CD4-positive, alpha-beta T cell treated with Interleukin-10 for 1 hour (primary cell): ENCODE results near the gene EEF1AKMT2.
"Not testable (repeated sequence)": the region's sequence is repeated elsewhere in the genome, so short reads cannot be mapped to it uniquely, and the experiment has no call there.

Source experiments
- DNase-seq: peaks from one replicate; pipeline ENCODE4 v3.0.0-alpha.2; 2020

Gene EEF1AKMT2

DNA sequence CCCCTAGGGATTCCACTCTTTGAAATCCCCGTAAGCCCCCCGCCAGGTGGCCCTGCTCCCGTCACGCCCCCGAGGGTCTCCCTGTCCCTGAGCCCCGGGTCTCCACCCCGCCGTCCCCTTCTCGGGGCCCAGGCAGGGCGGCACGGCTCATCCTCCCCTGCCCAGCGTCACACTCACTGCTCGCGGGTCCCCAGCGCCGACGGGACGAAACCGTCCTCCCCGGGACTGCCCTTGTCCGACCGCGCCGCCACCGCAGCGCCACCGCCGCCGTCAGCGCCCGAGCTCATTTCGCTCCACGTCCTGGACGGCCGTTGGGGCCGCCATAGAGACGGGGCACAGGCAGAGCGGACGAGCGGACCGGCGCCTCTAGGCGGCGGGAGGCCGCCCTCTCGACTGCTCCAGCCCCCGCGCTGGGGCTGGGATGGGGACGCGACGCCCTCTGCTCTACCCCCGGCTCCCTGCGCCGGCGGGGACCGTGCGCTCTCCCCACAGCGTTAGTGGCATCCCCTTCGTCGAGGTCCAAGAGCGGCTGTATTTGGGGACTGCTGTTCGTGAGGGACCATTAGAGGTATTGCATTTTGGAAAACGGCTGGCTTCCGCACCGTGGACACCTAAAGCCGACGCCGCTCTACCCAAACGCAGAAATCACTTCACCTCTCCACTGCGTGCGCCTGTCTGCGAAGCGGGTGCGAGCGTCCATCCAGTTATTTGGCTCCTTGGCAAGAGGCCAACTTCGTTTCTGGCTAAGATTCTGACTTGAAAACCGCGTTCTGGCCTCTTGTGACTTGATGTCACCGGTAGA lies at the start of gene EEF1AKMT2:
Gene EEF1AKMT2 (minus strand): TSS at position 341 of the 802 bp plus-strand sequence. CDS start 54 bp downstream, at position 287.
- DNase-seq: peak; percentile 87

DNA sequence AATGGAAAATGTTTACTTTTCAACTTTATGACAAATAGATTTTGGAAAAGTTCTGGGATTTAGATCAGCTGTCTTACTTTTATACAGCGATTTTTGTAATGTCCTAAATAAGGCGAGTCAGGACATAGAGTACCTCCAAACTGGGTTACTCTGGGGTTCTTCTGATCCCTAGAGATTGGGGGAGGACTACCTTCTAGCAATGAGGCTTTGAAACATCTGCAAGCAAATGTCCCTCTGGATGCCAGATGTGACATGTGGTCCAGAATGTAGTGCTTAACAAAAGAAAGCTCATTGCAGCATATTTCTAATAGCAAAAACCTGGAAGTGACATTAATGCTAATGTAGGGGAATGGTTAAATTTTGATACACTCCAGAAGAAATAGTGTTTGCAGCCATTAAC lies 46.0 kb upstream of the EEF1AKMT2 start:
- no peak for DNase-seq

DNA sequence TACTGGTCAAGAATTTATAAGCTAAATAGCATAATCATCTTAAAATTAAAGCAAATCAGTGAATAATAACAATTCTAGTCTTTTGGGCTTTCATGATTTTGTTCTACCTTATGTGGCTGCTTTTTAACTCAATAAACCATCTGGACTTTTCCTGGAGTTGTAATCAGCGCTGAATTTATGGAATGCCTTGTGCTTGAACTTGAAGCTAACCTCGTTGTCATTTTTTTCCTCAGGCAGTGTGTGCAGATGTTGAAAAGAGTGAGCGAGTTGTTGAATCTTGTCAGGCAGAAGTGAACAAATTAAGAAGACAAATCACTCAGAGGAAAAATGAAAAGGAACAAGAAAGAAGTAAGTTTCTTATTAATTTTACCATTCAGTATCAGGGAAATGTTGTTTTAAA lies 39.4 kb upstream of the EEF1AKMT2 start:
- DNase-seq: no peak

DNA sequence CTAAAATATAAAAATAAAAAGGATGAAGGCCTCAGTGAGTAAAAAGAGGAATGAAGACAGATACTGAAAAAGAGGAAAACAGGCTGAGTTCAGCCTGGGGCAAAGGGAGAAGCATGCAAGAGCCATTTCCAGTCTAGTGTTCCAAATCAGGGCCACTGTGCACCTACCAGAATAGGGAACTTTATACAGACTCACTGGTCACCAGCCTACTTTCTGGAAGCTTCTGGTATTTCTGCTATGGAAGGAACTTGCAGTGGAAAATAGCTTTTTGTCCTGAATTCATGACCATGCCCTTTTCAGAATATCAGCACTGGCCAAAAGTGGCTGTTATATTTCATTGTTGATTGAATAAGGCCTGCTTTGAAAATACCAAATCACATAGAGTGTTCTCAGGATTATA lies 38.8 kb upstream of the EEF1AKMT2 start:
- DNase-seq: no peak

DNA sequence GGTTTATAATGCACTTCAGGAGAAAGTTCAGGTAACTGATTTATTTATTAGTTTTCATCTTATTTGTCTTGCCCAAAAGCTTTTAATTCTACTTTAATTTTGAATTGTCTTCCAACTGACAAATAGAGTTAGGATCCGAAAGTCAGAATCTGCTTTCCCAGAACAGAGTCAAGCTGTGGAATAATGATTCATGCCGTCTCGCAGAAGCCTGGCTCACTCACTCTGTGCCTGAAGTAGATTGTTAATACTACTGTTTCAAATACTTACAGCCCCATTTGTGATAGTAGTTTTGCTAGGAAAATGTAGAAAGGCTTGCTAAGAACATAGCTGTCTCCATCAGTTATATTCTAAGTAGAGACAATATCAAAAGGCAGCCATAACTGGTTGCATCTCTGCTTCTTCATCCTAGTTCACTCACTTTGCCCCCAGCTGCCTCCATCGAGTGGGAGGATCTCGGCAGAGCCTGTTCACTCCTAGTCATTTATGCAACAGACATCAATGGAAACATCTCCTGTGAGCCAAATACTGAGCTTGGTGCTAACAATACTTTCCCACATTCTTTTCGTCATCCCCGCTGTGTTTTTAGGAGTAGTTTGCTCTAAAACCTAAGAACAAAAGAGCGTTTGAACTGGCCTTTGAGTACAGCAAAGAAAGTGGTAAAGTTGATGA lies 37.9 kb upstream of the EEF1AKMT2 start:
- DNase-seq: no peak

DNA sequence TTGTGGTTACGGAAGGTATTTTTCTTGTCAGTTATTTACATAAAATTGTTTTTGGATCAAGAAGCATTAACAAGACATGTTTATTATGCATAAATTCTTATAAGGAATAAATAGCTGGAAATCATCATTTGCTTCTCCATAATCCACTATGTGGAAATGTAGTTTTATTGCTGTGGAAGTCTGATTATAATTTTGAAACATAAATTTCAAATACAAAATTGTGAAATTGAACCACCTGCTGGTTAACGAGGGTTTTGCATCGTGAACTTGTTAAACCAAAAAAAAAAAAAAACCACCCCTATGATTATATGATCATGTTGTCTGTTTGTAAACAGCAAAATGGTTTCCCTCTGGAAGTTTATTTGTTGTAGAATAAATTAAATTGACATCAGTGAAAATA lies 35.8 kb upstream of the EEF1AKMT2 start:
- peak; percentile 32 for DNase-seq

DNA sequence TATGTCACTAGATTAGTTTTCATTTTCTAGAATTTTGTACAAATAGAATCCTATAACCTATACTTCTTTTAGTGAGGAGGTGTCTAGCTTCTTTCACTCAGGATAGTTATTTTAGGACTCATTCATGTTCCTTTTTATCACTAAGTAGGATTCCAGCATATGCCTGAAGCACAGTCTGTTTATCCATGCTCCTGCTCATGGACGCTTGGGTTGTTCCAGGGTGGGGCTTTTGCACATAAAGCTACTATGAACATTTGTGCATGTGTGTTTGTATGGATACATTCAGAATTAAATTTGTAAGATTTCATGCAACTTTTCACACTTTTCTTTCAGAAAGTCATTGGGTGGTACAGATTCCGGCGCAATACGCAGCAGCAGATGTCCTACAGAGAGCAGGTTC lies 34.6 kb upstream of the EEF1AKMT2 start:
- DNase-seq: no peak

DNA sequence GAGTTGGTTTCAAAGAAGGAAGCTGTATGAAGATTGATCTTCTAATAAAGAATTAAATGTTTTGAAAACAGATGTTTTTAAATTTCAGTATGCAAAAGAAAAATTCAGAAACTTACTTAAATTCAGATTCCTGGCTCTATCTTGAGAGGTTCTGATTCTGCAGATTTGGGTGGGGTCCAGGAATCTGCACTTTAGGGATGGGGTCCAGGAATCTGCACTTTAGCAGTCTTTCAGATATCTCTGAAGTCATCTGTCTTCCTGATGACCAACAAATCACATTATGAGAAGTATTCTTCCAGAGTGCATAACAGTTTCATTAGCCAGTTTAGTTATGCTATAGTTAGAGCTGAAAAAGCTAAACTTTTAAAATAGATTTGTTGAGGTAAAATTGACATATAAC lies 34.0 kb upstream of the EEF1AKMT2 start:
- no peak for DNase-seq

DNA sequence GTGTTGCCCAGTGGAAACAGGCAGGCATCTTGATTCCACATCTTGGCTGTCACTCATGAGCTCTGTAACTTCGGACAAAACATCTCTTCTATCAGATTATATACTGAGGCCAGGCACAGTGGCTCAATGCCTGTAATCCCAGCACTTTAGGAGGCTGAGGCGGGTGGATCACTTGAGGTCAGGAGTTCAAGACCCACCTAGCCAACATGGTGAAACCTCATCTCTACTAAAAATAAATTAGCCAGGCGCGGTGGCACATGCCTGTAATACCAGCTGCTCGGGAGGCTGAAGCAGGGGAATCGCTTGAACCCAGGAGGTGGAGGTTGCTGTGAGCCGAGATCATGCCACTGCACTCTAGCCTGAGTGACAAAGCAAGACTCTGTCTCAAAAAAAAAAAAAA lies 33.2 kb upstream of the EEF1AKMT2 start:
- DNase-seq: not testable (repeated sequence)

DNA sequence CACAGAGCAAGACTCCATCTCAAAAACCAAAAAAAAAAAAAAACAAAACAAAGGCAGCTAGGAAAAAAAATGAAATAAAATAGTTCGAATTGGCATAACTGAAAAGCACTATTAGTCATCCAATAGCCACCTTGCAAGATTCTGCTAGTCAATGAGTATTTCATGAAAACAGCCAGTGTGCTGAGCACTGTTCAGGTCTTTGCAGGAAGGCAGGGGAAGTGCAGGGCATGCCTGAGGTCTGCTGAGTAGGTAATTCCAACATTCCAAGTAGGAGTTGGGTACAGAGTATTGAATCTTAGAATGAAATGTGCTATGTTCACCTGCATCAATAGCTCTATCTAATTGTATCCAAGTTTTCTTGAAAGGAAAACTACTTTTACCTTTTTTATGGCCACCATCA lies 32.8 kb upstream of the EEF1AKMT2 start:
- DNase-seq: no peak

DNA sequence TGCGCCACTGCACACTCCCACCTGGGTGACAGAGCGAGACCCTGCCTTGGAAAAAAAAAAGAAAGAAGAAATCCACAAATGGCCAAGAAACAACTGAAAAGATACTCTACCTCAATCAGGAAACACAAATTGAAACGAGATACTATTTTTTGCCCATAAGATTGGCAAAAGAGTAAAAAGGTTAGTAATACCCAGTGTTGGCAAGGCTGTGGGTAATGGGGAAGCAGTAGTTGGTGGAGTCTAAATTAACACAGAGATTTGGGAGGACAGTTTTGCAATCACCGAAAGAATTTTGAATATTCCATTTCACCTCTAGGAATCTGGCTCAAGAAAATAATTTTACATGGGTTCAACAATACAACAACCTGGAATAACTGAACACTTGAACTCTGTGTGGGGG lies 29.8 kb upstream of the EEF1AKMT2 start:
- DNase-seq: no peak

DNA sequence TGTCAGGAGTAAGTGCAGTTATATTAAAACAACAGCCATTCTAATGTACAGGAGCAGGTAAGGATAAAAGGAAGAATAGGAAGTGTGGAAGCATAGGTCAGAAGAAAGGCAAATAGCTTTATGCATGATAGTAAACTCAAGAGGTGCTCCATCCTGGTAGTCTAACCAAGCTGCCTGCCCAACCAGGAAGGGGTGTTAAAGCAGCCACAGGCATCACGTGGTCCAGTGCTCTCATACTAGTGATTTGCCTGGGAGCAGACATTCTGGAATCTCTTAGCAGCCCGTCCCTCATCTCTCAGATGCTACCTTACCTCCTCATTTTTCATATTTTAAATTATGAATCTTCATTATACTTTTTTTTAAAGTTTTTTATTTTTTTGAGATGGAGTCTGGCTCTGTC lies 28.4 kb upstream of the EEF1AKMT2 start:
- DNase-seq: no peak

DNA sequence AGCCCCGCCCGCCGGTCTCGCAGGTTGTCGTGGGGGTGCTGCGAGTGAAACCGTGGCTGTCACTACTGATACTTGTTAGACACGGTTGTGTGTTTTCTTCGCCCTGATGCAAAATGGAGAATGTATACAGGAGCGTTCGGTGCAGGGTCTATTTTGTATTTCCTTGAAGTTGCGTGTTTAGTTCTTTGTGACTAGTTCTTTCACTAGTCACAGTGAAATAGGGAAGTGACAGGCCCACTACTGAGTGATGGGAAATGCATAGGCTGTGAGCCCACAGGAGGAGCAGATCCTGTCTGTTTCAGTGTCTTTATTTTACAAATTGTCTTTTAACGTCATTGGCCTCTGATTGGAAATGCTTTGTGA lies 10.6 kb upstream of the EEF1AKMT2 start:
- peak; percentile 17 for DNase-seq

DNA sequence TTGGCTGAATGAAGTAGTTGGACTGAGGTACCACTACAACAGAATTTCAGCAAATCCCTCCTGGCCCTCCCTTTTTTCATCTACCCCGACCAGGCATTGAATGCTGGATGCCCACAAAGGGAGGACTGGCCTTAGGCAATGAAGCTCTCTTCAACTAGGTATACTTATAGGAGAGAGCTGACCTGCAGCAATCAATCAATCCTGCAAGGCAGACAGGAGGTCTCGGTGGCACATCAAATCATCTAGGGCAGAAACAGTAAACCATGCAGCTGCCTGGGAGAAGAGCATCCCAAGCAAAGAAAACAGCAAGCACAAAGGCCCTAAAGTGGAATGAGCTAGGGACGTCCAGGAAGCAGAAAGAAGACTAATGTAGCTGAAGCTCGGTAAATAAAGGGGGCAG lies 7.5 kb upstream of the EEF1AKMT2 start:
- no peak for DNase-seq

DNA sequence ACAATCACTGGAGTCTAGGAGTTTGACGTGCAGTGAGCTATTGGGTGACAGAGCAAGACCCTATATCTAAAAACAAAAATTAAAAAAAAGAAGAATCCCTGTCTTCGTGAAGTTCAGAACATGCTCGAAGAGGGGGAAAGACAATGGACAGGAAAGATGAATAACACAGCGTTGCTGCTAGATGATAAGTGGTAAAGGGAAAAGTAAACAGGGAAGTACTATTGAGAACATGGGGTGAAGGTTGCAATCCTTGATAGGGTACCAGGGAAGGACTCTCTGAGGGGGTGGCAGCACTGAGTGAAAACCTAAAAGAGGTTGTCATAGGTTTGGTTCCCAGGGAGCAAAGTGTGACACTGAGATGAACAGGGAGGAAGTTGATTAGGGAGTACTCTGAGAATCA lies 7.1 kb upstream of the EEF1AKMT2 start:
- no peak for DNase-seq

DNA sequence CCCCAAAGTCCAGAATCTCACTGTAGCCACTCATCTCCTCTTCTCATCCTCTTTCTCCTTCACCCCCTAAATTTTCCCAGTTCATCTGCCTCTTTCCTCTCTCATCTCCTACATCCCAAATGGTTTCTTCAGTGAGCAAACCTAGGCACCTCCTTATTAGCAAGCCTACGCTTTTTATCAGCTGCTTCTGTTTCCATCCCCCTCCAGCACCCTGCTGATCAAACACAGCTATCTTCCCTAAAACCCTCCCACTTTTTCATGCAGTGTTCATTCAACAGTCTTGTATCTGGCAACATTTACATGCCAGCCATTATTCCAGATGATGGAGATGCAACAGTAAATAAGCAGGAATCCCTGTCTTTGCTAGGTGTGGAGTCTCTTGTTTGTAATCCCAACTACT lies 6.7 kb upstream of the EEF1AKMT2 start:
- no peak for DNase-seq

DNA sequence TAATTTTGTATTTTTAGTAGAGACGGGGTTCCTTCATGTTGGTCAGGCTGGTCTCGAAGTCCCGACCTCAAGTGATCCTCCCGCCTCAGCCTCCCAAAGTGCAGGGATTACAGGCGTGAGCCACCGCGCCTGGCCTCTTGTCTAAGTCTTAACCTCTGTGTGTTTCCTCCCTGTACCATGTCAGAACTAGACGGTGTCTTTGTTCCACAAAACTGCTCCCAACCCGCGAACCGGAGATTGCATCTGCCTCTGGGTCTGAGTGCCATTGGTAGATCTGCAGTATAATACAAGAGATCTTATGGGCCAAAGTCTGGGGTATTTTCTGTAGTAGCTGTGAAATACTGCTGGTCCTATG lies 1.3 kb upstream of the EEF1AKMT2 start:
- no peak for DNase-seq

DNA sequence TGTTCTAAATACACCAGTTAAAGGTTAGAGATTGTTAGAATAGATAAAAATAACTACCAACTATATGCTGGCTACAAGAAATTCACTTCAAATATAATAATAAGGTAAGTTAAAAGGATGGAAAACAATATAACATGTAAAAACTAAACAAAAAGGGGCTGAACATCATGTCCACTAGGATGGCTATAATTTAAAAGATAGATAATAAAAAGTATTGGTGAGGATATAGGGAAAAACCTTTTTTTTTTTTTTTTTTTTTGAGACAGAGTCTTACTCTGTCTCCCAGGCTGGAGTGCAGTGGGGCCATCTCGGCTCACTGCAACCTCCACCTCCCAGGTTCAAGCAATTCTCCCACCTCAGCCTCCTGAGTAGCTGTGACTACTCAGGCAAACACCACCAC lies 8.8 kb downstream of the EEF1AKMT2 start:
- DNase-seq: not testable (repeated sequence)

DNA sequence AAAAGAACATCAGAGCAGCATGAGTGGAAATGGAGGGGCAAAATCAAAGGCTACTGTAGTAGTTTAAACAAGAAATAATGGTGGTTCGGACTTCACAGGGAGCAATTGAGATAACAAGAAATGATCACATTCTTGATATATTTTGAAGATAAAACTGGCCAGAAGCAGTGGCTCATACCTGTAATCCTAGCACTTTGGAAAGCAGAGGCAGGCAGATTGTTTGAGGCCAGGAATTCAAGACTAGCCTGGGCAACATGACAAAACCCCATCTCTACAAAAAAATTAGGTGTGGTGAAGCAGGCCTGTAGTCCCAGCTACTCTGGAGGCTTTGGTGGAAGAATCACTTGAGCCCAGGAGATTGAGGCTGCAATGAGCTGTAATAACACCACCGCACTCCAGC lies 22.9 kb downstream of the EEF1AKMT2 start:
- no peak for DNase-seq

DNA sequence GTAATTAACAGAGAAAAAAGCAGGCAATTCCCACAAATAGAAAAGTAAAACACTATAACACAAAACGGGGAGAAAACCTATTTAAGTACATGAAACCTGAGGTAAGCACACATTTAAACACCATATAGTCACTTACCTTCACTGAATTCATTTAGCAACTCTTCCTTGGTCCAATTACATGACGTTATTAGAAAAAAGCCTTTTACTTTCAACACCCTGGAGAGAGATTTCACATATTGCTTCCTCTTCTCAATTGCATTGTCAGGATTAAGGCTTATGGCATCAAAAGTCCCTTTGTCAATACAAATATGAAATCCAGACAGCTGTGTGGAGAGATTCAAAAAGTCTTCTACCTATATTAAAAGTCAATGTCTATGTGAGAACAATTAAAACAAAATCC lies 26.4 kb downstream of the EEF1AKMT2 start:
- no peak for DNase-seq

DNA sequence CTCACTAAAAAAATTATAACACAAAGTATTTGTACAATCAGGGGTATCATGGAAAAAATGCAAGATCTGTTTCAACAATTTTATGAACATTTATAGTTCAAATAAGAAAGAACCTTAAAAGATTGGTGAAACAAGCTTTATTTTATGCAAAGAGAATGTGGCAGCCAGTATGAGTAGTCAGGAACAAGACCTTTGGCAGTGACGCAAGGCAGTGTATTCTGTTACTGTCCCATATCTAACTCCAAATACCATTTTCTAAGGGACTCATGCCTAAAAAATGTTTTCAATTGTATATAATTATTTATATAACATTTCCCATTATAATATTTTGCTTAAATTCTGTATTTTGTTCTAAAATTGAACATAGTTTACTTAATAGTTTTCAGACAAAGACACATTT lies 28.4 kb downstream of the EEF1AKMT2 start:
- no peak for DNase-seq

DNA sequence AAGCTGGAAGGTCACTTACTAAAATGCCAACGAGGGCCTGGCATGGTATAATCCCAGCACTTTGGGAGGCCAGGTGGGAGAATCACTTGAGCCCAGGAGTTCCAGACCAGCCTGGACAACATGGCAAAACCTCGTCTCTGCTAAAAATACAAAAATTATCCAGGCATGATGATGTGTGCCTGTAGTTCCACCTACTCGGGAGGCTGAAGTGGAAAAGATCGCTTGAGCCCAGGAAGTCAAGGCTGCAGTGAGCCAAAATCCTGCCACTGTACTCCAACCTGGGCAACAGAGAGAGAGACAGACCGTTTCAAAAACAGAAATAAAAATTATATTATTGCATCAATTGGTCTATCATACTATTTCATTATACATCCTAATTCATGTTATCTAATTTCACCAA lies 29.4 kb downstream of the EEF1AKMT2 start:
- DNase-seq: no peak

DNA sequence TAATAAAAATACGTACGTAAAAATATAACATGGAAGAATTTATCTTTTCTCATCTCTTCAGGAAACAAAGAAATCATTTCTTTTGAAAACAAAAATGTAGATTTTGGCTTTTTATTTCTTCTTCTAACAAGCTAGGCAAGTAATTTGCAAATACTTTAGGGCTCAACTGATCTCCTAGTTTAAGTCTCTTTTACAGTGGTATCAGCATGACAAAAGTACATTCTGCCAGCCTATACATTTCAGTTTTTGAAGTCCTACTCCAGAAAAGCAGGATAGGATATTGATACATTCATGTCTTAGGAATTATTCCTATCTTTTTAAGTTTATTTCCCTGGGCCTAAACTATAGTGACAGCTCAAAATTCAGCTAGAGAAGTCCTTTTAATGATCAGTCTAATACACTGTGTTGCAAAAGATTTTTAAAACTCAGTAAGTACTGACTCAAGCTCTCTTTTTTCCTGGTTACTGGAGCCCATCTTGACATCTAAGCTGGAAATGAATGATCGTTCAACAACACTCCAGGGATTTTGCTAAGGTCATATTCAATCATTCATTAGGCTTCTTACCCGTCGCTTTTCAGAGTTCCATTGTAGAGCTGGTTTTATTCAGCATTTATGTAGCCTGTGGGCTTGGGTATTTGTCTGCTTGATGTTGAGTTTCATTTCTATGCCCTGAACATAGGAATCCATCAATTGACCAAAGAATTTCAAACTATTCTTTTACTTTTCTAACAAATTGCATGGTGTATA lies 35.4 kb downstream of the EEF1AKMT2 start:
- no peak for DNase-seq

DNA sequence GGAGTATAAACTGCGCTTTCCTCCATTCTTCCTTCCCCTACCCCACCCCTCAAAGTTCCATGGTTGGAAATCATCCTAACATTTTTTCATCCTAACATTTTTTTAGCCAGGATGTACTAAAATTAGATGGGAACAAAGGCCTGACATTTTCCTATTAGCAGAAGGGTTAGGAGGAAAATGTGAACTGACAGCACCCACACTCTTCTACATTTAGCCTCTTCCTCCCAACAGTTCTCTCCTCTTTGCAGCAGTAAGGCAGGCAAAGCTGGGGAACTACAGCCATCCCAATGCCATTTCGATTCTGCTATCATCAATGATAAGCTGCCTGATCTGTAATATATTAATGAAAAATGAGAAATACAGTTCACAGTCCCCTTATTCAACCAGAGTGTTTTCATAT lies 36.1 kb downstream of the EEF1AKMT2 start:
- DNase-seq: no peak
